GM19438 (cell line): Measurements from ENCODE around the gene ZNF724.
"Not testable (repeated sequence)": the region's sequence is repeated elsewhere in the genome, so short reads cannot be mapped to it uniquely, and the experiment has no call there.

Experiments
- ATAC-seq: cut with Tn5 transposase; IDR thresholded peaks from one replicate; pipeline ENCODE4 v1.9.1; 2021; ENCODE audit warnings: low read depth; ENCODE audit not compliant: unreplicated experiment

Gene ZNF724

GRCh38 chr19:23249911-23250649 is at the start of gene ZNF724:
TSS of gene ZNF724 (minus strand) at chr19:23250394. CDS start at chr19:23250242, 152 bp downstream.
- peak; percentile 99 for ATAC-seq

DNA sequence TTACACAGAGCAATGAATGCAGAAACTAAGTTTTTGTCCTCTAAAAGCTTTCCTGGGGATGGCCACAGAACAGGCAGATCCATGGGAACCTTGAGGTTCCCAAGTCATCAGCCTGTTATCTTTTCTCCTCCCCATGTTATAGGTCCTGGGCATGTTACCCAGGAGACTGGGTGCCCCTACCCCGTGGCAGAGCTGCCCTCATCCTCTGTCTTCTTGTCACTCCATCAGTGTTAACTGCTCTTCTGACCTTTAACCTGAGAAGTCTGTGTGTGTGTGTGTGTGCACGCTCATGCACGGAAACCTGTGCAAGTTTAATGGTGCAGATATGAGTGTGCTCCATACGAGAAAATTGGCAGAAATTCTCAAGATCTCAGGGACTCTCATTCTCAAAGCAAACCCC is 43.9 kb upstream of the ZNF724 start:
- ATAC-seq = no peak

- ATAC-seq = not testable (repeated sequence)
Measured at GRCh38 chr19:23289966-23290365, 39.8 kb upstream of the ZNF724 start.

- no peak for ATAC-seq
Measured at GRCh38 chr19:23287620-23288019, 37.4 kb upstream of the ZNF724 start.

- ATAC-seq = no peak
Measured at GRCh38 chr19:23286477-23286876, 36.3 kb upstream of the ZNF724 start.

- no peak for ATAC-seq
Measured at GRCh38 chr19:23285948-23286347, 35.8 kb upstream of the ZNF724 start.

DNA sequence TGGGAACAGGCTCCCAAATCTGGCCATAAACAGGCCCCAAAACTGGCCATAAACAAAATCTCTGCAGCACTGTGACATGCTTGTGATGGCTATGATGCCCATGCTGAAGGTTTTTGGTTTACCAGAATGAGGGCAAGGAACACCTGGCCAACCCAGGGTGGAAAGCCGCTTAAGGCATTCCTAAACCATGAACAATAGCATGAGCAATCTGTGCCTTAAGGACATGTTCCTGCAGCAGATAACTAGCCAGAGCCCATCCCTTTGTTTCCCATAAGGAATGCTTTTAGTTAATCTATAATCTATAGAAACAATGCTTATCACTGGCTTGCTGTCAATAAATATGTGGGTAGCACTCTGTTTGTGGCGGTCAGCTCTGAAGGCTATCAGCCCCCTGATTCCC is 35.1 kb upstream of the ZNF724 start:
- not testable (repeated sequence) for ATAC-seq

GRCh38 chr19:23283925-23284324 is 33.7 kb upstream of the ZNF724 start:
- no peak for ATAC-seq

GRCh38 chr19:23281663-23282276 is 31.6 kb upstream of the ZNF724 start:
- ATAC-seq = no peak

- not testable (repeated sequence) for ATAC-seq
Measured at GRCh38 chr19:23278118-23278517, 27.9 kb upstream of the ZNF724 start.

DNA sequence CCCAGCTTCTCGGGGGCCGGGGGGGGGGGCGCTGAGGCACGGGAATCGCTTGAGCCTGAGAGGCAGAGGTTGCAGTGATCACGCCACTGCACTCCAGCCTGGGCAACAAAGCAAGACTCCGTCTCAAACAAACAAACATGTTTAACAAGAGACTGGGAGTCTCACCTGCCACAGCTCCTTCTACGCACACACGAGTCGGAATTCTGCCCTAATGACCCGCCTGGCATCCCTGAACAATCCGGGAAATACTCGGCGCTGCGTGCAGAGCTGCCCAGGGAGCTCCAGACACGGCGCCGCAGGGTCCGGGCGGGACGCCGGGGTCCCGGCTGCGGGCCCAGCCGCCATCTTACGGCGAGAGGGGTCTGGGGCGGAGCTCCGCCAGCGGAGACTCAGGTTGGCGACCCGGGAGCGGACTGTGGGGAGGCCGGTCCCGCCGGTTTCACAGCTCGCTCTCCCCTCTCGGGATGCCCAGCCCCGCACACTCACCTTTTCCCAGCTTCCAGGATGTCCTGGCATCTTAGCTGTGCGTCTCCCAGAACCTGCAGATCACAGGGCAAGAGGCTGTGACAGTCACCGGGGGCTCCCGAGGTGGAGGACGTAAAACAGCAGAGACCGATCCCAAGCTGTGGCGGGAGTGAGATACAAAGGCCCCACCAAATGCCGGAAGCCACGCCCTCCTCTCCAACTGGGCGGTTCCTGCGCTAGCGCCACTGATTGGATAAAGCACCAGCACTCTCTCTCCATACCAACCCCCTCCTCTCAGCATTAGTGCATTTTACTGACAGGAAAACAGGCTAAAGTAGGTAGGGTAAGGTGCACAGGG is 23.6 kb upstream of the ZNF724 start:
- peak; percentile 99 for ATAC-seq

GRCh38 chr19:23273022-23273589 is 22.9 kb upstream of the ZNF724 start:
- ATAC-seq = no peak

GRCh38 chr19:23263870-23264590 is 13.8 kb upstream of the ZNF724 start:
- ATAC-seq = no peak

DNA sequence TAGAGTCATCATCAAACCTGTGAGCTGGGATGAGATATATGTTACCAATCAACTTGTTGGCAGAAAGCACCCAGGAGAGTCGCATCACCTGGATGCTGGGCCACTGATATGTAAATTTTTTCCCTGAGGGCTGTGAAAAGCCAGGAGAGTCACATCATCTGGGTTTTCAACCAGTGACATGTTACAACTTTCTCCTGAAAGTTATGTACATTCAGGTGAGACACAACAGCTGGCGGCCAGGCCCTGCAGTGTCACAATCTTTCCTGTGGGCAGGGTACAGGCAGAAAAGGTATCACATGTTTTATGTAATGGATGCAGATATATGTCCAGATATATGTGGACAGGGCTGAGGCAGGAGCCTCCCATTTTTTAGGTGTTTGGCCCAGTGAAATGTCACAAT is 13.2 kb upstream of the ZNF724 start:
- ATAC-seq = no peak

DNA sequence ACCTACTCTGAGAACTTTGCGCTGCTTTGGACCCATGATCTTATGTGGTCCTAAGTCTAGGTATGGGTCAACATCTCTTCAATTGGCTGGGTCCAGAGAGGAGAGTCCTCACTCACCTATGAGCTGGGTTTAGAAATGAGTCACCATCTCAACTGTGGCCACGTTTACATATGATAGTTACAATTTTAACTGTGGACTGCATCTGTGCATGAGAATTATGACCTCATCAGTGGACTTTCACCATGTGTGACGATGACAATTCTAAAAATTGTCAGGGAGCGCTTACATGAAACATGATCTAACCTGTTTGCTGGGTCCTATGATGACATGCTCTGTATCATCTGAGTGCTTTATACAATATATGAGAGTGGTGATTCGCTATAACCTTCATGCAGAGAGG is 12.7 kb upstream of the ZNF724 start:
- ATAC-seq = no peak

- no peak for ATAC-seq
Measured at GRCh38 chr19:23261496-23262020, 11.4 kb upstream of the ZNF724 start.

DNA sequence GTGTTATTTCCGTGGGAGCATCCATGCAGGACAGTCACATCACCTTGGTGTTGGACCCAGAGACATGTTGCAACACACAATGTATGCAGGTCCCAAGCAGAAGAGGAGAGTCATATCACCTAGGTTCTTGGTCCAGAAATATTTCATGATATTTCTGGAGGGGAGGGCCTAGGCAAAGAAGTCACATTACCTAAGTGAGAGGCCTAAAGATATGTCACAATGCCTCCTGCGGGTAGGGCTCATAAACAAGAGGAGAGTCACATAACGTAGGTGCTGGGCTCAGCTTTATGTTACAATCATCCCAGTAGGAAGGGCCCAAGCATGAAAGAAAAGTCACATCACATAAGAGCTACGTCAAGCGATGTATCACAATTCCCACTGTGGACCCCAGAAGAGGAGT is 10.8 kb upstream of the ZNF724 start:
- ATAC-seq = no peak

DNA sequence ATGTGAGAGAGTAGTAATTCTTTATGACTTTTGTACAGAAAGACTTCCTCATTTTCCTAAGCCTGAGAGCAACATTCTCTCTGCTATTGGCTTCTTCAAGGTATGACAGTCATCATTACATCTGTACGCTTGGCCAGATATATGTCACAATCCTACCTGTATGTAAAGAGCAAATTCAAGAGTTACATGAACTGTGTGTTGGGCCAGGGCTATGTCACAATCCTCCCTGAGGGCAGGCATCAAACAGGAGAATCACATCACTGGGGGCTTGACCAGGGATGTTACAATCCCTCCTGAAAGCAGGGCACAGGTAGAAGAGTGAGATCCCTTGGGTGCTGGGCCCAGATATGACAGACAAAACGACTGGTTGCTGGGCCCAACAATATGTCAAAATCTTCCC is 9.8 kb upstream of the ZNF724 start:
- ATAC-seq = no peak

- no peak for ATAC-seq
Measured at GRCh38 chr19:23255700-23256099, 5.5 kb upstream of the ZNF724 start.
